Neural progenitor cell (in vitro differentiated cells): ENCODE results near the gene WWC1. TPM values are rescaled to one million over a fixed set of nuclear protein-coding genes. Genes with fewer than 3 reads are reported as not detected.
A peak's percentile ranks its signal among the peaks of the same experiment; 100 is the strongest.

ENCODE experiments used
- DNase-seq: peaks from one replicate; pipeline ENCODE4 v3.0.0-alpha.2; 2016; ENCODE audit warnings: low spot score
- H2AFZ ChIP-seq: fragments of 200-600 bp; sonication (generic); replicated peaks from 2 replicates; pipeline ENCODE4 v1.6.1; 2016; ENCODE audit warnings: antibody characterized with exemption
- H3F3A ChIP-seq: fragments of 200-600 bp; sonication (generic); 2 replicates; pipeline ENCODE4 v1.6.1; 2016; ENCODE audit warnings: antibody characterized with exemption, low read depth
- H3K27ac ChIP-seq: fragments of 200-600 bp; sonication (generic); 2 replicates; pipeline ENCODE4 v1.5.1; 2016; ENCODE audit warnings: mild to moderate bottlenecking
- H3K27me3 ChIP-seq: fragments of 200-600 bp; sonication (generic); 2 replicates; pipeline ENCODE4 v1.6.1; 2016; ENCODE audit warnings: mild to moderate bottlenecking, moderate library complexity
- H3K36me3 ChIP-seq: fragments of 200-600 bp; sonication (generic); 2 replicates; pipeline ENCODE4 v1.5.1; 2016
- H3K4me1 ChIP-seq: fragments of 200-600 bp; sonication (generic); 2 replicates; pipeline ENCODE4 v1.6.1; 2016; ENCODE audit warnings: mixed run types
- H3K4me2 ChIP-seq: fragments of 200-600 bp; sonication (generic); 2 replicates; pipeline ENCODE4 v1.6.1; 2016
- H3K4me3 ChIP-seq: fragments of 200-600 bp; sonication (generic); 2 replicates; pipeline ENCODE4 v1.5.1; 2016
- H3K79me2 ChIP-seq: fragments of 200-600 bp; sonication (generic); 2 replicates; pipeline ENCODE4 v1.6.1; 2016; ENCODE audit warnings: low read depth
- H3K9ac ChIP-seq: fragments of 200-600 bp; sonication (generic); 2 replicates; pipeline ENCODE4 v1.6.1; 2016
- H3K9me3 ChIP-seq: fragments of 200-600 bp; sonication (generic); 2 replicates; pipeline ENCODE4 v1.5.1; 2016; ENCODE audit warnings: low read depth
- H4K20me1 ChIP-seq: fragments of 200-600 bp; sonication (generic); 2 replicates; pipeline ENCODE4 v1.6.1; 2016; ENCODE audit warnings: low read depth
- H3K27ac Mint-ChIP-seq: 3 replicates; pipeline ENCODE4 v1.8.0; 2021; ENCODE audit warnings: mixed read lengths
- H3K27me3 Mint-ChIP-seq: 2 replicates; pipeline ENCODE4 v1.8.0; 2022; ENCODE audit warnings: low read depth, mild to moderate bottlenecking, inconsistent platforms, moderate library complexity, mixed read lengths; ENCODE audit not compliant: insufficient read depth
- H3K36me3 Mint-ChIP-seq: 3 replicates; pipeline ENCODE4 v1.8.0; 2021; ENCODE audit warnings: mixed read lengths
- H3K4me1 Mint-ChIP-seq: 3 replicates; pipeline ENCODE4 v1.8.0; 2021; ENCODE audit warnings: mixed read lengths
- H3K4me3 Mint-ChIP-seq: 3 replicates; pipeline ENCODE4 v1.8.0; 2021; ENCODE audit warnings: mild to moderate bottlenecking, moderate library complexity, mixed read lengths
- H3K9me3 Mint-ChIP-seq: 3 replicates; pipeline ENCODE4 v1.8.0; 2020; ENCODE audit warnings: mixed read lengths
- CTCF ChIP-seq: fragments of 200-600 bp; sonication (generic); IDR thresholded peaks from 2 replicates; pipeline ENCODE4 v1.5.1; 2017; ENCODE audit warnings: antibody characterized with exemption, mild to moderate bottlenecking
- EZH2 ChIP-seq: fragments of 200-600 bp; sonication (generic); IDR thresholded peaks from 2 replicates; pipeline ENCODE4 v1.6.1; 2017; ENCODE audit warnings: antibody characterized with exemption, mild to moderate bottlenecking, moderate library complexity
- EZH2phosphoT487 ChIP-seq: fragments of 200-600 bp; sonication (generic); IDR thresholded peaks from 2 replicates; pipeline ENCODE4 v1.6.1; 2017; ENCODE audit warnings: antibody characterized with exemption
- total RNA-seq: library from RNA; depleted of rRNA; stranded (reverse); fragments of >200 nt; gene quantifications from 2 replicates; pipeline ENCODE4 v1.2.3, GENCODE V29; 2015; ENCODE audit warnings: low replicate concordance

WWC1 gene
- total RNA-seq, 1 donor from 2014 or later, result 6.7 TPM

- no peak overlapping the region for H3K27ac ChIP-seq
- Mint-ChIP-seq H3K27me3 (peaks cover 3% of the 10 kb centered on the region), H3K36me3 (no peaks in the 10 kb centered on the region), H3K9me3 (no peaks in the 10 kb centered on the region), H3K4me3 (no peak overlapping the region), H3K4me1 (peaks cover 22% of the 10 kb centered on the region), H3K27ac (no peak overlapping the region)
- H3K4me3 ChIP-seq, result no peak overlapping the region
- no peaks in the 10 kb centered on the region for H3K9me3 ChIP-seq
- no peak for DNase-seq
- H3K36me3 ChIP-seq, result no peaks in the 10 kb centered on the region
- peaks cover 7% of the 10 kb centered on the region for H4K20me1 ChIP-seq
- TF ChIP-seq EZH2 (no peak), EZH2phosphoT487 (no peak)
- peaks cover 2% of the 10 kb centered on the region for H3F3A ChIP-seq
- no peaks in the 10 kb centered on the region for H3K79me2 ChIP-seq
- H3K27me3 ChIP-seq, result no peaks in the 10 kb centered on the region
- H3K4me2 ChIP-seq, result no peak overlapping the region
- peaks cover 6% of the 10 kb centered on the region for H3K4me1 ChIP-seq
- no peak overlapping the region for H3K9ac ChIP-seq
- no peak overlapping the region for H2AFZ ChIP-seq
Measured at GRCh38 chr5:168359820-168360460, 68.5 kb downstream of the WWC1 start.

GRCh38 chr5:168360521-168361285 is 69.3 kb downstream of the WWC1 start:
- Histone ChIP-seq H4K20me1 (peaks cover 14% of the 10 kb centered on the region), H3K4me3 (no peak overlapping the region), H3K9me3 (no peaks in the 10 kb centered on the region), H3K4me1 (peaks cover 14% of the 10 kb centered on the region), H3K36me3 (no peaks in the 10 kb centered on the region), H3K27ac (no peak overlapping the region), H3F3A (peaks cover 7% of the 10 kb centered on the region), H3K9ac (no peak overlapping the region), H2AFZ (no peak overlapping the region), H3K79me2 (no peaks in the 10 kb centered on the region), H3K4me2 (no peak overlapping the region), H3K27me3 (no peaks in the 10 kb centered on the region)
- Mint-ChIP-seq H3K27ac (no peak overlapping the region), H3K36me3 (no peaks in the 10 kb centered on the region), H3K27me3 (peaks cover 3% of the 10 kb centered on the region), H3K4me3 (no peak overlapping the region), H3K9me3 (no peaks in the 10 kb centered on the region), H3K4me1 (peaks cover 29% of the 10 kb centered on the region)
- no peak for DNase-seq
- TF ChIP-seq CTCF, result no peak
- no peak for TF ChIP-seq EZH2
- no peak for TF ChIP-seq EZH2phosphoT487

GRCh38 chr5:168362097-168362885 is 70.8 kb downstream of the WWC1 start:
- no peaks in the 10 kb centered on the region for H3K36me3 ChIP-seq
- Mint-ChIP-seq H3K4me3 (no peak overlapping the region), H3K27ac (peak overlapping the region; percentile 43), H3K4me1 (peaks cover 28% of the 10 kb centered on the region), H3K27me3 (peaks cover under 1% of the 10 kb centered on the region), H3K9me3 (no peaks in the 10 kb centered on the region), H3K36me3 (no peaks in the 10 kb centered on the region)
- no peak overlapping the region for H3K4me3 ChIP-seq
- DNase-seq, result no peak
- H3K9me3 ChIP-seq, result no peaks in the 10 kb centered on the region
- peaks cover 10% of the 10 kb centered on the region for H3K4me1 ChIP-seq
- H3K4me2 ChIP-seq, result no peak overlapping the region
- no peak overlapping the region for H3K9ac ChIP-seq
- no peak overlapping the region for H2AFZ ChIP-seq
- no peak overlapping the region for H3K27ac ChIP-seq
- peaks cover 14% of the 10 kb centered on the region for H4K20me1 ChIP-seq
- no peaks in the 10 kb centered on the region for H3K27me3 ChIP-seq
- H3K79me2 ChIP-seq, result no peaks in the 10 kb centered on the region
- no peak for TF ChIP-seq CTCF
- TF ChIP-seq EZH2phosphoT487, result no peak
- TF ChIP-seq EZH2, result no peak
- H3F3A ChIP-seq, result peaks cover 7% of the 10 kb centered on the region
